Measurements from ENCODE around the gene CACNG5. TPM values are rescaled to one million over a fixed set of nuclear protein-coding genes. Genes with fewer than 3 reads are reported as not detected.

CACNG5 gene
- total RNA-seq, 4 donors from 2014 or later = not detected

GRCh38 chr17:66789961-66790437 is 44.9 kb upstream of the CACNG5 start:
- DNase-seq (ENCODE audit: extremely low spot score) = no peak
- intact Hi-C loops (cut with DNase I) = no loop called here
- 71% methylated on average over 7 of the region's 7 CpGs for WGBS
- Histone ChIP-seq H3K27me3 (no peaks in the 10 kb centered on the region), H3K36me3 (peaks cover 6 to 74% (median 28%) of the 10 kb centered on the region in 4 donors), H3K9me3 (no peaks in the 10 kb centered on the region), H3K27ac (replicated peaks in 1 of 4) (no peak overlapping the region), H3K4me1 (peaks cover 0 to 8% (median 2%) of the 10 kb centered on the region in 4 donors), H3K4me3 (no peak overlapping the region)
- no peak for TF ChIP-seq POLR2A (IDR thresholded peaks at IDR 0.05; ENCODE audit: low read depth)
- TF ChIP-seq, protein P1, sequence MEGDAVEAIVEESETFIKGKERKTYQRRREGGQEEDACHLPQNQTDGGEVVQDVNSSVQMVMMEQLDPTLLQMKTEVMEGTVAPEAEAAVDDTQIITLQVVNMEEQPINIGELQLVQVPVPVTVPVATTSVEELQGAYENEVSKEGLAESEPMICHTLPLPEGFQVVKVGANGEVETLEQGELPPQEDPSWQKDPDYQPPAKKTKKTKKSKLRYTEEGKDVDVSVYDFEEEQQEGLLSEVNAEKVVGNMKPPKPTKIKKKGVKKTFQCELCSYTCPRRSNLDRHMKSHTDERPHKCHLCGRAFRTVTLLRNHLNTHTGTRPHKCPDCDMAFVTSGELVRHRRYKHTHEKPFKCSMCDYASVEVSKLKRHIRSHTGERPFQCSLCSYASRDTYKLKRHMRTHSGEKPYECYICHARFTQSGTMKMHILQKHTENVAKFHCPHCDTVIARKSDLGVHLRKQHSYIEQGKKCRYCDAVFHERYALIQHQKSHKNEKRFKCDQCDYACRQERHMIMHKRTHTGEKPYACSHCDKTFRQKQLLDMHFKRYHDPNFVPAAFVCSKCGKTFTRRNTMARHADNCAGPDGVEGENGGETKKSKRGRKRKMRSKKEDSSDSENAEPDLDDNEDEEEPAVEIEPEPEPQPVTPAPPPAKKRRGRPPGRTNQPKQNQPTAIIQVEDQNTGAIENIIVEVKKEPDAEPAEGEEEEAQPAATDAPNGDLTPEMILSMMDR (IDR thresholded peaks at IDR 0.05) = no peak
- no peak for TF ChIP-seq EP300 (IDR thresholded peaks at IDR 0.05)
- TF ChIP-seq POLR2AphosphoS5 (IDR thresholded peaks at IDR 0.05) = no peak

GRCh38 chr17:66790501-66791061 is 44.3 kb upstream of the CACNG5 start:
- WGBS = 83% methylated on average over 11 of the region's 11 CpGs
- intact Hi-C loops (cut with DNase I) = no loop called here
- no peak overlapping the region for H3K4me3 ChIP-seq
- no peaks in the 10 kb centered on the region for H3K9me3 ChIP-seq
- no peaks in the 10 kb centered on the region for H3K27me3 ChIP-seq
- peaks cover 6 to 76% (median 27%) of the 10 kb centered on the region in 4 donors for H3K36me3 ChIP-seq
- TF ChIP-seq POLR2A (IDR thresholded peaks at IDR 0.05; ENCODE audit: low read depth) (no peak), POLR2AphosphoS5 (IDR thresholded peaks at IDR 0.05) (no peak), EP300 (IDR thresholded peaks at IDR 0.05) (no peak)
- TF ChIP-seq, protein P1 (IDR thresholded peaks at IDR 0.05) = no peak
- no peak overlapping the region for H3K27ac ChIP-seq (replicated peaks in 1 of 4)
- H3K4me1 ChIP-seq = peaks cover 0 to 8% (median 2%) of the 10 kb centered on the region in 4 donors
- no peak for DNase-seq (ENCODE audit: extremely low spot score)

DNA sequence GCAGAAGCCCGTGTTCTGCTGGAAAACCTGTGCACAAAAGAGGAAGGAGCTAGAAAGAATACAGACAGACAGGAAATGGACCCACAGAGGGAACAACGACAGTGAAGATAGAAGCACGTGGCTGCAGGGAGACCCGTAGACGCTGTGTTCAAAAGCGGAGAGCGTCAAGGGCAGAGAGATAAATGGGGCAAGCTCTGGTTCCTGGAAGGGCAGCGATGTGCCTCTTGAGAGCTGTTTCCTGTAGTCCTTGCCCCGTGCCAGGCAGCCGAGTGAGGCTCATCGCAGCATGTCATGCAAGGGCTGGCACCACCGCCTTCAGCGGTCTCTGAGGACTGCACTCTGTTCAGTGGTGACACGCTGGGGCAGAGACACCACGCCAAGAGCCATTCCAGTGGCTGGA is 43.6 kb upstream of the CACNG5 start:
- Histone ChIP-seq H3K36me3 (peaks cover 6 to 77% (median 27%) of the 10 kb centered on the region in 4 donors), H3K9me3 (no peaks in the 10 kb centered on the region), H3K4me1 (peaks cover 0 to 8% (median 2%) of the 10 kb centered on the region in 4 donors), H3K4me3 (no peak overlapping the region), H3K27ac (replicated peaks in 1 of 4) (no peak overlapping the region), H3K27me3 (no peaks in the 10 kb centered on the region)
- WGBS = 62% methylated on average over 15 of the region's 15 CpGs
- TF ChIP-seq POLR2A (IDR thresholded peaks at IDR 0.05; ENCODE audit: low read depth) (no peak), EP300 (IDR thresholded peaks at IDR 0.05) (no peak), POLR2AphosphoS5 (IDR thresholded peaks at IDR 0.05) (no peak)
- TF ChIP-seq, protein P1 (IDR thresholded peaks at IDR 0.05) = no peak
- DNase-seq (ENCODE audit: extremely low spot score) = no peak
- intact Hi-C loops (cut with DNase I) = no loop called here

GRCh38 chr17:66793814-66794213 is 41.1 kb upstream of the CACNG5 start:
- TF ChIP-seq, protein P1 (IDR thresholded peaks at IDR 0.05) = no peak
- TF ChIP-seq POLR2A (IDR thresholded peaks at IDR 0.05; ENCODE audit: low read depth) (no peak), POLR2AphosphoS5 (IDR thresholded peaks at IDR 0.05) (no peak), EP300 (IDR thresholded peaks at IDR 0.05) (no peak)
- WGBS = 84% methylated on average over 3 of the region's 3 CpGs
- H3K4me3 ChIP-seq = no peak overlapping the region
- H3K27me3 ChIP-seq = no peaks in the 10 kb centered on the region
- H3K27ac ChIP-seq (replicated peaks in 1 of 4) = no peak overlapping the region
- no peaks in the 10 kb centered on the region for H3K9me3 ChIP-seq
- DNase-seq (ENCODE audit: extremely low spot score) = no peak
- H3K36me3 ChIP-seq = peaks cover 3 to 70% (median 27%) of the 10 kb centered on the region in 4 donors
- intact Hi-C loops (cut with DNase I) = no loop called here
- peaks cover 0 to 8% (median 2%) of the 10 kb centered on the region in 4 donors for H3K4me1 ChIP-seq
